Kidney capillary endothelial cell (primary cell): ENCODE measurements around the gene SPATA20.
A peak's percentile ranks its signal among the peaks of the same experiment; 100 is the strongest.

Source experiments
- DNase-seq: peaks from one replicate; pipeline ENCODE4 v3.0.0-alpha.2; 2018; ENCODE audit warnings: low spot score

Gene SPATA20

GRCh38 chr17:50547035-50547735, at the start of gene SPATA20:
TSS of gene SPATA20 (plus strand) at chr17:50547174. CDS start at chr17:50547209, 35 bp downstream.
- DNase-seq, result peak; percentile 86

GRCh38 chr17:50498021-50498874, 48.7 kb upstream of the SPATA20 start:
- no peak for DNase-seq

DNA sequence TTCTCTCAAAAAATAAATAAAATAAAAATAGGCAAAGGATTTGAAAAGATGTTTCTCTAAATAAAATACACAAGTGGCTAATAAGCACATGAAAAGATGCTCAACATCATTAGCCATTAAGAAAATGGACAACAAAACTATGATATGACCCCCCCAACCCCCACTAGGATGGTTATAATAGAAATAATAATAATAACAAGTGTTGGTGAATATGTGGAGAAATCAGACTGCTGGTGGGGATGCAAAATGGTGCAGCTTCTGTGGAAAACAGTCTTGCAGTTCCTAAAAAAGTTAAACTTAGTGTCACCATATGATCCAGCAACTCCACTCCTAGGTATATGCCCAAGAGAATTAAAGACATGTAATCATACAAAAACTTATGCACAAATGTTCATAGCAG, 47.7 kb upstream of the SPATA20 start:
- DNase-seq, result no peak

- DNase-seq, result no peak
Observed at GRCh38 chr17:50499721-50500120, 47.3 kb upstream of the SPATA20 start.

GRCh38 chr17:50501054-50501453, 45.9 kb upstream of the SPATA20 start:
- no peak for DNase-seq

- no peak for DNase-seq
Observed at GRCh38 chr17:50502301-50502990, 44.5 kb upstream of the SPATA20 start.

DNA sequence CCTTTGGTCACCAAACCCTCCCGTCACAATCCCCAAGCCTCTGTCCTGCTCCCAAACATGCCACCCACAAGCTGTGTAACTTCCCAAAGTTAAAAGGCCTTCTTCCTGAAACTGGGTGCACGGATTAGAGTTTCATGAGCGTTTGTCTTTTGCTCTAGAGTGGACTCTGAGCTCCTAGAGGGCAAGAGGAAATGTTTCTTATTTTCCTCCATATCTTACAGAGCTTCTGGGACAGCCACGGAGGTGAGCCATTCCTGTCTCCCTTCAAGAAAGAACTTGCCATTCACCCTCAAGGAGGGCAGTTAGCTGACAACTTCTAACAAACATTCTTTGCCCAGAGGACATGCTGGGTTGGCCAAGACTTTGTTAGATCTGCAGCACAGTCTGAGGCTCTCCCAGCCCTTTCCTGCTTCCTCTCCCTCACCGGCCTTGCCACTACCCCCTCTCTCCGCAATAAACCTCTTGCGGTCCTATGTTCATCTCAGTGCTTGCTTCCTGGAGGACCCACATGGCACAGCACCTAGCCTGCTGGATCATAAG, 41.3 kb upstream of the SPATA20 start:
- no peak for DNase-seq

GRCh38 chr17:50506298-50506697, 40.7 kb upstream of the SPATA20 start:
- DNase-seq, result no peak

DNA sequence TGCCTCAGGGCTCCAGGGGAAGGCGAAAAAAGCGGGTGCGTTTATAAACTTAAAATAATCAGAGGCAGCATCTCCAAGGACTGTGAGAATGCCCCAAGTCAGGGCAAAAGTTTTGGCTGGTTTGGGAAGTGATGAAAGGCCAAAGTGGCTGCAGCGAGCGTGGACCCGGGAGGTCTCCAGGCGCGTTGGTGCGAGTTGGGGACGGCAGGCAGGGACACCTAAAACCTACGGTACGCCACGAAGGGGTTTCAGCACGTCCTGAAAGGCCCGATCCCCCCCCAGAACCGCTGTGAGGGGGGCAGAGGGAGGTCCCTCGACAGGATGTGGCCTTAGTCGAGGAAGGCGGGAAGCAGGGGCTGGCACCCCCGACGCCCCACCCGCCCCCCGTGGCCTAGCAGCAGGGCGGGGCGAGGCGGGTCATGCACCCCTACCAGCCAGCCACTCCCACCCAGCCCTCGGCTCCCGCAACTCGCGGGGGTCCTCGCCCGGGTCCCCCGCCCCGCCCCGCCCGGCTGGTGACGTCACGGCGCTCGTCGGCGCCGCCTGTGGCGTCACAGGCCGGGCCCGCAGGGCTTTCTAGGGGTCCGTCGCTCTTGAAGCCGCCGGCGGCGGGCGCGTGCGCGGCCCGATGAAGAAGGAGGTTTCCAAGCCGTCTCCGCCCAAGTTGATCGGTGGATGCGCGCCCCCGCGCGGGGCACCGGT, 39.0 kb upstream of the SPATA20 start, which contains the start of gene MYCBPAP:
Gene MYCBPAP, plus strand, starts transcription at position 569 of the 702 bp plus-strand sequence. CDS start 236 bp downstream, outside the sequence.
- peak; percentile 49 for DNase-seq

DNA sequence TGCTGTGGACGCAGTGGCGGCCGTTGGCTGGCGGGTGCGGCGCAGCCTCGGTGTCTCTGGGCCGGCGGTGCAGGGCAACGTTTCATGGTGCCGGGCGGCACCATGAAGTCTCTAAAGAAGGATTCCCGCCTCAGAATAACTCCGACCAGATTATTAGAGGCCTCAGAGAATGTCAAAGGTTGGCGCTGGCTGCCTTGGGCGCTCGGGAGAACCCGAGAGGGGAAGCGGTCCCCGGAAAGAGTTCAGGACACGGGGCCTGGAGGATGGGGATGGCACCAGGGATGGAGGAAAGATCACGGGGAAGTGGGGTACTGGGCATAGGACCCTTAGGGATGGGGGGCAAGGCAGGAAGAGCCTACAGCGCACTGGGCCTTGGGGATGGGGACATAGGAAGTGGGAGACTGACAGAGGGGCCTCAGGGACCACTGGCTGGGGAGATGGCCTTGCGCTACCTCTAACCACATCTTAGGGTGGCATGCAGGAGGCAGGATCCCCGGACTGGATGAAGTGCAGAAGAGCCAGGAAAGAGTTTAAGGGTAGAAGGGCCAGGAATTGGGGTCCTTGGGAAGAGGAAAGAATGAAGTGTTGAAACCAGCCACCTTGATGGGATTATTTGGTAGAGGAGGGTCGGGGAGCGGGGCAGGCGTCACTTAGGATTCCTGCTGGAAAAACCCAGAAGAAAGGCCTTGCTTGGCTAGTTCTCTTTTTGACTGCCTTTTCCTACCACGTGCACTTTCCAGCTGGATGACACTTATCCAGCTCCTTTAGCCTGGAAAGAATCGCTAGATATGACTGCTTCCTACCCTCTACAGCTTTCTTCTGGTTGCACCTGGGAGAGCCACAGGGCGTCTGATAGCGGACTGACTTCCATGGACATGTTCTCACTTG, 38.2 kb upstream of the SPATA20 start:
- DNase-seq, result no peak

DNA sequence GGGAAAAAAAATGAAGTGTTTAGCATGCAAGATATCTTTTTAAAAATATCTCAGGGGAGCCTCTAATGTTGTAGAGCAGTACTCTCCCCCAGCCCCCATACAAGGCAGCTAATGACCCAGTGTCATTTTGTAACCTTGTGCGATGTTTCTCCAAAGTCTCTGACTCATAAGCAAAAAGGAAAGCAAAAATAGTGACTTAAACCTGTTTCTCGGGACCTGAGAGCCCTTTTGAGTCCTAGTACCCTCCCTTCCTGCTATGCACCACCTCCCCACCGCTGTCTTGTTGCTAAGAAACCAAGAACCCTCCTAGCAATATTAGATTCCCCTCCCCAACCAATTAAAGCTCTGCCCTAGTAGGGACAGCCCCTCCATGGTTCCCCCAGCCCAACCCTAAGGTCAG, 35.9 kb upstream of the SPATA20 start:
- no peak for DNase-seq

GRCh38 chr17:50513495-50513894, 33.5 kb upstream of the SPATA20 start:
- no peak for DNase-seq

GRCh38 chr17:50514388-50514787, 32.6 kb upstream of the SPATA20 start:
- DNase-seq, result no peak

- no peak for DNase-seq
Observed at GRCh38 chr17:50514936-50515702, 31.9 kb upstream of the SPATA20 start.

- DNase-seq, result peak; percentile 48
Observed at GRCh38 chr17:50517011-50517410, 30.0 kb upstream of the SPATA20 start.

DNA sequence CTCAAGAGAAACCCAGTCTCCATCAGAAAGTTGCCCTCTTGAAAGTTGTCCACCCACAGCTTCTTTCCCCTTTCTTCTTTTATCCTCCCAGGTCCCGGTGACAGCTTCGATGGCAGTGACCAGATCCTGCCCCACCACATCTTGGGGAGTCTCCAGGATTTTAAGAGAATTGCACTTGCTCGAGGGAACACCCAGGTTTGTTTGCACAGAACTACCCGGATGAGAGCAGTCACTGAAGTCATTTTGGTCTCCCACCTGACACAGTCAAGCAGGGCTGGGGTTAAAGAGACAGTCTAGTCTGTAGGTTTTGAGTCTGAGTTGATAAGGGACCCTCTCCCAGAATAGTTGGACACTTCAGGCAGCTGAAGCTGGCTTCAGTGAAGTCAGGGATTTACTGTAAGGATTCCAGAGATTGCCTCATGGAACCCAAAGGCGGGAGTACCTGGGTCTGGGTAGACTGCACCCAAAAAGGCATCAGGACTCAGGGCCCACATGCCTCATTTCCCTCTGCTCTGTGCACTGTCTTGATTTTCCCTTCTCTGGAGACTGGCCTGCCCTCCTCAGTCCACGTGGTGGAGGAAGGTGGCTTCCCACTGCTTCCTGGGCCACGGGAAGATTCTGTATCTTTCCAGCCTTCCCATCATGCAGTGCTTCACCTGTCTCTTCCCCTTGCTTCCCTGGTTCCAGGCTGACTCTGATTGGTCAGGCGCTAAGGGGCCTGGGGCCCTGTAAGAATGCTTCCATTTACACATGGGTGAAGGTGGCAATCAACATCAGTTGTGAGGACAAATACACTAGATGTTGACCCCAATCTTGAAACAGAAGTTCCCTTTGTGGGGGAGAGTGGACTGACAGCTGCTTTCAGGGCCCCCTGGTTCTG, 29.2 kb upstream of the SPATA20 start:
- DNase-seq, result no peak

DNA sequence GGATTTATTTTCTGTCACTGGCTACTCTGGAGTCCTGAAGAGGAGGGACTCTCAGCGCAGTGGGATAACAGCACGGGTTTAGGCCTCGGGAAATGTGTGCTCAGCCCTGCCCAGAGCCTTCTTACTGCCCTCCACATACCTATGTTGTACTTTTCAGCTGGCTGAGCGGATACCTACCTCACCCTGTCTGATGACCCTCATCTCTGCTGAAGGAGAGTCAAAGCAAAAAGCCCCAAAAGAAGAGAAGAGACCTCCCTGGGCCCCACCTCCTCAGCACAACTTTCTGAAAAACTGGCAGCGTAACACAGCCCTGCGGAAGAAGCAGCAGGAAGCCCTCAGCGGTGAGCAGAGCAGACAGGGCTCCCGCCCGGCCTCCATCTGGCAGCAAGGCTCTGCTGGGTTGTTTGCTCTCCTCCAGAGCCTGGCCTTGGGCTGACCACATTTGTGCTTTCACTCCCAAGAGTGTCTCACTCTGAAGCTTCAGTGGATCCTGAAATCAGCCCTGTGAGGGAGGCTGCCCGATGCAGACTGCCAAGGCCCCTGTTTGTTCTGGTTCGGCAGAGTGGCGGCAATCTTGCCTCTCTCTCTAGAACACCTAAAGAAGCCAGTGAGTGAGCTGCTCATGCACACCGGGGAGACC, 28.5 kb upstream of the SPATA20 start:
- DNase-seq, result no peak

DNA sequence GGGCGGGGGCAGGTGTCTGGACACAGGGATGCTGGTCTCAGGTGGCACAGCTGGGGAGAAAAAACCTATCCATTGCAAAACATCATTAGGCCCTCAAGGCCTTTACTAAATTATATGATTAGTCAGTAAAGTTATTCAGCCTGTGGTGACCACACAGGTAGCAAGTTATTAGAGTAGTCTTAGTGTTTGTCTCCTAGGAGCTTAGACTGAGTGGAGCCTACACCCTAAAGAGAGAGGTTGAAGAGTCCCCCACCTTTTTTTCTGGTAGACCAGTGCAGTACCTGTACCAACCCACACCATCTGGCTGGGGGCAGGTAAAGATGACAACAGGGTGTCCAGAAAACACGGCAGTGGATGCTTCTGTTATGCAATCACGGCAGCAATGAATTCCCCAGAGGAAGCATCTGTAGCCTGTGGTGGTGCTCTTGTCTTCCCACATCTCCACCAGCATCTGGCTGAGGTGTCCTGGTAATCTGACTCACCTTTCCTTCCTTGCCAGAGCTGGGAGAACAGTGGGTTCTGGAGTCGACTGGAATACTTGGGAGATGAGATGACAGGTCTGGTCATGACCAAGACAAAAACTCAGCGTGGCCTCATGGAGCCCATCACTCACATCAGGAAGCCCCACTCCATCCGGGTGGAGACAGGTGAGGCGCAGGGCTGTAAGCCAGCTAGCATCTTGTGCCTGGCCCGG, 27.7 kb upstream of the SPATA20 start:
- peak; percentile 64 for DNase-seq
